ENCODE results near the gene SH2D6.
"Not testable (repeated sequence)": the region's sequence is repeated elsewhere in the genome, so short reads cannot be mapped to it uniquely, and the experiment has no call there.

SH2D6 gene

GRCh38 chr2:85472261-85472660 is 53.7 kb downstream of the SH2D6 start:
- no peak for TF ChIP-seq CTCF (conservative IDR thresholded peaks at IDR 0.05)
- no peak overlapping the region for H3K27ac ChIP-seq

DNA sequence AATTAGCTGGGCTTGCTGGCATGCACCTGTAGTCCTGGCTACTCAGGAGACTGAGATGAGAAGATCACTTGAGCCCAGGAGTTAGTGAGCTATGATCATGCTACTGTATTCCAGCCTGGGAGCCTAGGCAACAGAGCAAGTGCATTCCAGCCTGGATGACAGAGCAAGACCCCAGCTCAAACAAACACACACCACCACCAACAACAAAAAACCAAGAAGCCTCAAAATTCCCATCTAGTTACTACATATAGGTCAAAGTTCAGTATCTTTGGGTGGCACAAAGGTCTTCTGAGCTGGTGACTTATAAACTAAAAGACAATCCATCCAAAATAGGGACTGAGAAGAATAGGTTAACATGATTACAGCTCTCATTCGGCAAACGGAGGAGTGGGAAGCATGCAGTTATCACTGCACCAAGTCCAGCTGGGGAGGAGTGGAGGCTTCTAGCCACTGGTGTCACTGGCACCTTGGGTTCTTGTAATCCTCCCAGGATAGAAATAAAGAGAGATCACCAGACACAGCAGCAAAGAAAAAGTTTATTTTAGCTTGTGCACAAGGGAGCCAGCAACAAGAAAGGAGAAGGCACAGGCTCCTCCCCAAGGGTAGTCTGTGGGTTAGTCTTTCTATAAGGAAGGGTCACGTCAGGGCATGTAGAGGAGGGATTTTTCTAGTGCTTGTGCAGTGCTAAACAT is 57.4 kb downstream of the SH2D6 start:
- H3K27ac ChIP-seq = no peak overlapping the region
- no peak for TF ChIP-seq CTCF (conservative IDR thresholded peaks at IDR 0.05)

- H3K27ac ChIP-seq = no peak overlapping the region
- no peak for TF ChIP-seq CTCF (conservative IDR thresholded peaks at IDR 0.05)
Observed at GRCh38 chr2:85476624-85477023, 58.1 kb downstream of the SH2D6 start.

DNA sequence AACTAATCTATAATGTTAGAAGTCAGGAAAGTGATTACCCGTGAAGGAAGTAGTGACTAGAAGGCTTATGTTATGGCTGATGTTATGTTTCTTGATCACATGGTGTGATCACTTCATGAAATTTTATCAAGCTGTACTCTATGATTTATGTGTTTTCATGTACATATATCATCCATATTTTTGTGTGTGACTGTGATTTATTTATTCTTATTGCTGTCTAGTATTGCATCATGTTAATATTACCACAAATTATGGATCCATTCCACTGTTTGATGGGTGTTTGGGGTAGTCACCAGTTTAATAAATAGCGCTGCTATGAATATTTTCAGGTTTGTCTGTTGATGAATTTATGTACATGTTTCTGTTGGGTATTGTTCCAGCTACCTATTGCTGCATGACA is 59.4 kb downstream of the SH2D6 start:
- TF ChIP-seq CTCF (conservative IDR thresholded peaks at IDR 0.05) = no peak
- no peak overlapping the region for H3K27ac ChIP-seq

DNA sequence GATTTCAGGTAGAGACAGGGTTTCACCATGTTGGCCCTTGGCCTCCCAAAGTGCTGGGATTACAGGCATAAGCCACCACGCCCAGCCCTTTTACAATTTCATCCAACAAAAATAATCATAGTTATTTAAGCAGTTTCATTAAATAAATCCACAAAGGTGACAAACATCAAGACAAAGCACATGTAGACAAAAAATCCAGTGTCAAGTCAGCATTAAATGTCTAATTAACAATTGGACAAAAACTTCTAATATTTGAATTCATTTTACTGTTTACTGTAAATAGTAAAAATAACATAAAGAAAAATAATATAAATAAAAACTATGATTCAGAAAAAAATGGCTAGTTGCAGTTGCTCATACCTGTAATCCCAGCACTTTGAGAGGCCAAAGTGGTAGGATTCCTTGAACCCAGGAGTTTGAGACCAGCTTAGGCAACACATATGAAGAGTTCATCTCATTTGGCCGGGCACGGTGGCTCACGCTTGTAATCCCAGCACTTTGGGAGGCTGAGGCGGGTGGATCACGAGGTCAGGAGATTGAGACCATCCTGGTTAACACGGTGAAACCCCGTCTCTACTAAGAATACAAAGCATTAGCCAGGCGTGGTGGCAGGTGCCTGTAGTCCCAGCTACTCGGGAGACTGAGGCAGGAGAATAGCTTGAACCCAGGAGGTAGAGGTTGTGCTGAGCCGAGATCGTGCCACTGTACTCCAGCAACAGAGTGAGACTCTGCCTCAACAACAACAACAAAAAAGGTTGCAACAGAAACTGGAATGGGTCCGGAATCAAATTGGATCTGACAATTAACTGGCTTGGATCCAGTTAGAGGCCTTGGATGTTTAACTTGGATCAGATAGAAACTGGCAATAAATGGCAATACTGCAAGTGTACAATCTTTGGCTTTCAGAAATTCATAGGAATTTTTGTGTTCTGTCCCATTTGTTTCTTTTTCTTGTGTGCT is 63.6 kb downstream of the SH2D6 start:
- H3K27ac ChIP-seq = peak overlapping the region; percentile 30; the same call in 1 of the 2 replicates
- no peak for TF ChIP-seq CTCF (conservative IDR thresholded peaks at IDR 0.05)

DNA sequence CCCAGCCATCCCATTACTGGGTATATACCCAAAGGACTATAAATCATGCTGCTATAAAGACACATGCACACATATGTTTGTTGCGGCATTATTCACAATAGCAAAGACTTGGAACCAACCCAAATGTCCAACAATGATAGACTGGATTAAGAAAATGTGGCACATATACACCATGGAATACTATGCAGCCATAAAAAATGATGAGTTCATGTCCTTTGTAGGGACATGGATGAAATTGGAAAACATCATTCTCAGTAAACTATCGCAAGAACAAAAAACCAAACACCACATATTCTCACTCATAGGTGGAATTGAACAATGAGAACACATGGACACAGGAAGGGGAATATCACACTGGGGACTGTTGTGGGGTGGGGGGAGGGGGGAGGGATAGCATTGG is 66.1 kb downstream of the SH2D6 start:
- not testable (repeated sequence) for H3K27ac ChIP-seq

GRCh38 chr2:85485815-85486214 is 67.3 kb downstream of the SH2D6 start:
- no peak overlapping the region for H3K27ac ChIP-seq
- no peak for TF ChIP-seq CTCF (conservative IDR thresholded peaks at IDR 0.05)
